Prostate gland (tissue), 2 donors: Measurements from ENCODE around the gene GALNTL6.

Experiments
- POLR2A ChIP-seq: fragments of 450-650 bp; IDR thresholded peaks from one replicate; pipeline ENCODE4 v1.6.1; 2016; ENCODE audit warnings: antibody characterized with exemption, mild to moderate bottlenecking
- TF ChIP-seq, protein P1 (sequence below), 4 experiments: fragments of 200-600 bp in 2 of 4; fragments of 450-650 bp in 2 of 4; sonication (generic) in 2 of 4; IDR thresholded peaks; 1 replicate in 3 of 4; 2 replicates in 1 of 4; pipeline ENCODE4 v1.5.1; 2016 to 2019; ENCODE audit warnings: antibody characterized with exemption in 4 of 4, mild to moderate bottlenecking in 2 of 4, moderate library complexity in 2 of 4

DNA sequence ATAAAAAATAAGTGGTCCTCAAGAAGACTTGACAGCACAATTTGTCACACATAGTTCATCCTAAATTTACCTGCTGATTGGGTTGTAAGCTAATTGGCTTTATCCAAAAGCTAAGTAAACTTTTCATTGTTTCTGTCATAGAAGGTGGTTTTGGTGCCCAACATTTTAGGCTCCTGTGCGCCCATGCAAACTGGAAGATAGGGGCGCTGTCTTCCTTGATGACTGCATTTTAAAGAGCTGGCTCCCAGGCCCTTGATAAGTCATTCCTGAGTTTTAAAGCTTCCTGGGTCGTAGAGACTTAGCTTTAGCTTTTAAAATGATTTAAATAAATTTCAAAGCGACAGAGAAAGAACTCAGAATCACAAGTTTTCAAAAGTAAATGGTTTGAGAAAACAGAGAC is 730.0 kb downstream of the GALNTL6 start:
- TF ChIP-seq POLR2A = no peak
- TF ChIP-seq, protein P1, sequence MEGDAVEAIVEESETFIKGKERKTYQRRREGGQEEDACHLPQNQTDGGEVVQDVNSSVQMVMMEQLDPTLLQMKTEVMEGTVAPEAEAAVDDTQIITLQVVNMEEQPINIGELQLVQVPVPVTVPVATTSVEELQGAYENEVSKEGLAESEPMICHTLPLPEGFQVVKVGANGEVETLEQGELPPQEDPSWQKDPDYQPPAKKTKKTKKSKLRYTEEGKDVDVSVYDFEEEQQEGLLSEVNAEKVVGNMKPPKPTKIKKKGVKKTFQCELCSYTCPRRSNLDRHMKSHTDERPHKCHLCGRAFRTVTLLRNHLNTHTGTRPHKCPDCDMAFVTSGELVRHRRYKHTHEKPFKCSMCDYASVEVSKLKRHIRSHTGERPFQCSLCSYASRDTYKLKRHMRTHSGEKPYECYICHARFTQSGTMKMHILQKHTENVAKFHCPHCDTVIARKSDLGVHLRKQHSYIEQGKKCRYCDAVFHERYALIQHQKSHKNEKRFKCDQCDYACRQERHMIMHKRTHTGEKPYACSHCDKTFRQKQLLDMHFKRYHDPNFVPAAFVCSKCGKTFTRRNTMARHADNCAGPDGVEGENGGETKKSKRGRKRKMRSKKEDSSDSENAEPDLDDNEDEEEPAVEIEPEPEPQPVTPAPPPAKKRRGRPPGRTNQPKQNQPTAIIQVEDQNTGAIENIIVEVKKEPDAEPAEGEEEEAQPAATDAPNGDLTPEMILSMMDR (IDR thresholded peaks at IDR 0.05) = no peak
